ENCODE measurements around the gene KCNE2.

- TF ChIP-seq CTCF (conservative IDR thresholded peaks at IDR 0.05; ENCODE audit: low read length) (no peak), EZH2phosphoT487 (IDR thresholded peaks at IDR 0.05; ENCODE audit: borderline replicate concordance) (no peak)
Observed at GRCh38 chr21:34360488-34361241, 3.1 kb upstream of the KCNE2 start.

All from Loucy (cell line).